ENCODE measurements around the gene CCDC184. TPM values are rescaled to one million over a fixed set of nuclear protein-coding genes. Genes with fewer than 3 reads are reported as not detected.
A peak's percentile ranks its signal among the peaks of the same experiment; 100 is the strongest.

The CCDC184 gene
- total RNA-seq, 1 experiment from 2014 or later: not detected

GRCh38 chr12:48198672-48198971 lies 15.2 kb downstream of the CCDC184 start:
- Histone ChIP-seq H2AFZ (peak overlapping the region; percentile 95), H3K27me3 (ENCODE audit: insufficient read depth, low read depth) (no peaks in the 10 kb centered on the region), H3K27ac (peak overlapping the region; percentile 49; the same call in 1 of the 2 replicates), H3K79me2 (ENCODE audit: low read depth) (no peaks in the 10 kb centered on the region), H4K20me1 (ENCODE audit: insufficient read depth) (no peaks in the 10 kb centered on the region), H3F3A (ENCODE audit: insufficient read depth, low read depth) (peaks cover 13% of the 10 kb centered on the region), H3K4me3 (peak overlapping the region; percentile 84), H3K4me1 (replicated peaks; ENCODE audit: insufficient read depth) (peaks cover 17% of the 10 kb centered on the region; the same call in 1 of the 2 replicates), H3K9me2 (ENCODE audit: insufficient read depth) (no peaks in the 10 kb centered on the region), H3K9me3 (ENCODE audit: insufficient read depth, low read depth) (no peaks in the 10 kb centered on the region), H3K36me3 (ENCODE audit: low read depth) (no peaks in the 10 kb centered on the region), H3K4me2 (peak overlapping the region; percentile 86)
- ChIA-PET POLR2A (ENCODE audit: unreplicated experiment) (interaction anchor here (0.6 to 0.8 kb wide), 2 partner anchors 12 to 1102 kb away, joined by 6 to 9 read pairs; no protein-coding TSS in a partner anchor), CTCF (no interaction called here)
- intact Hi-C loops (cut with micrococcal nuclease; ENCODE audit: unreplicated experiment): no loop called here
- TF ChIP-seq EZH2 (IDR thresholded peaks at IDR 0.05; ENCODE audit: low read depth): no peak
- no peak for TF ChIP-seq CTCF (conservative IDR thresholded peaks at IDR 0.05)
- DNase-seq: peak in 1 of 2 experiments; percentile 12
- TSS peak; percentile 80 for BruUV-seq (replicated peaks)

- TF ChIP-seq CTCF (conservative IDR thresholded peaks at IDR 0.05) (no peak), EZH2 (IDR thresholded peaks at IDR 0.05; ENCODE audit: low read depth) (no peak)
- ChIA-PET POLR2A (ENCODE audit: unreplicated experiment) (no interaction called here), CTCF (interaction anchor here (0.5 kb wide), 1 partner anchor 12 kb away, joined by 7 read pairs; no protein-coding TSS in a partner anchor)
Measured at GRCh38 chr12:48198985-48199384, 15.5 kb downstream of the CCDC184 start.

GRCh38 chr12:48199774-48200221 lies 16.4 kb downstream of the CCDC184 start:
- no TSS peak for BruUV-seq (replicated peaks)
- Histone ChIP-seq H3K4me3 (no peak overlapping the region), H3K9me2 (ENCODE audit: insufficient read depth) (no peaks in the 10 kb centered on the region), H3K4me2 (peak overlapping the region; percentile 86), H3K79me2 (ENCODE audit: low read depth) (no peaks in the 10 kb centered on the region), H4K20me1 (ENCODE audit: insufficient read depth) (no peaks in the 10 kb centered on the region), H3K9me3 (ENCODE audit: insufficient read depth, low read depth) (no peaks in the 10 kb centered on the region), H3F3A (ENCODE audit: insufficient read depth, low read depth) (peaks cover 13% of the 10 kb centered on the region), H3K27me3 (ENCODE audit: insufficient read depth, low read depth) (peaks cover 5% of the 10 kb centered on the region; the same call in 1 of the 2 replicates), H3K4me1 (replicated peaks; ENCODE audit: insufficient read depth) (peaks cover 12% of the 10 kb centered on the region; the same call in 1 of the 2 replicates), H2AFZ (no peak overlapping the region), H3K27ac (peak overlapping the region; percentile 6; the same call in 1 of the 2 replicates), H3K36me3 (ENCODE audit: low read depth) (no peaks in the 10 kb centered on the region)
- DNase-seq: peak in 1 of 2 experiments; percentile 50
- intact Hi-C loops (cut with micrococcal nuclease; ENCODE audit: unreplicated experiment): no loop called here
- TF ChIP-seq EZH2 (IDR thresholded peaks at IDR 0.05; ENCODE audit: low read depth) (no peak), CTCF (conservative IDR thresholded peaks at IDR 0.05) (no peak)
- CTCF ChIA-PET: no interaction called here
- POLR2A ChIA-PET (ENCODE audit: unreplicated experiment): interaction anchor here (0.7 kb wide), 1 partner anchor 261 kb away, joined by 11 read pairs; no protein-coding TSS in a partner anchor

More at GRCh38 chr12:48198985-48199384, 15.5 kb downstream of the CCDC184 start:
- Histone ChIP-seq H3K27me3 (ENCODE audit: insufficient read depth, low read depth) (peaks cover 3% of the 10 kb centered on the region; the same call in 1 of the 2 replicates), H3K36me3 (ENCODE audit: low read depth) (no peaks in the 10 kb centered on the region), H3F3A (ENCODE audit: insufficient read depth, low read depth) (peaks cover 13% of the 10 kb centered on the region), H3K4me1 (replicated peaks; ENCODE audit: insufficient read depth) (peaks cover 15% of the 10 kb centered on the region; the same call in 1 of the 2 replicates), H3K9me2 (ENCODE audit: insufficient read depth) (no peaks in the 10 kb centered on the region), H3K79me2 (ENCODE audit: low read depth) (no peaks in the 10 kb centered on the region), H3K4me2 (peak overlapping the region; percentile 86), H3K4me3 (peak overlapping the region; percentile 84), H3K9me3 (ENCODE audit: insufficient read depth, low read depth) (no peaks in the 10 kb centered on the region), H2AFZ (no peak overlapping the region), H3K27ac (no peak overlapping the region), H4K20me1 (ENCODE audit: insufficient read depth) (no peaks in the 10 kb centered on the region)
- no TSS peak for BruUV-seq (replicated peaks)
- intact Hi-C loops (cut with micrococcal nuclease; ENCODE audit: unreplicated experiment): no loop called here
- DNase-seq: no peak

Measured in PC-9 (cell line).